Stimulated activated CD4-positive, alpha-beta T cell treated with anti-CD3 and anti-CD28 coated beads, TNF-alpha, amount 100 ng/mL, for 24 hours (primary cell): Measurements from ENCODE around the gene MAS1.

Experiments used
- DNase-seq, 3 experiments: peaks; one replicate each; pipeline ENCODE4 v3.0.0-alpha.2; 2020; ENCODE audit warnings: low read depth in 3 of 3

Gene MAS1

GRCh38 chr6:159880412-159880975 lies 10.3 kb upstream of the MAS1 start:
- DNase-seq = no peak

DNA sequence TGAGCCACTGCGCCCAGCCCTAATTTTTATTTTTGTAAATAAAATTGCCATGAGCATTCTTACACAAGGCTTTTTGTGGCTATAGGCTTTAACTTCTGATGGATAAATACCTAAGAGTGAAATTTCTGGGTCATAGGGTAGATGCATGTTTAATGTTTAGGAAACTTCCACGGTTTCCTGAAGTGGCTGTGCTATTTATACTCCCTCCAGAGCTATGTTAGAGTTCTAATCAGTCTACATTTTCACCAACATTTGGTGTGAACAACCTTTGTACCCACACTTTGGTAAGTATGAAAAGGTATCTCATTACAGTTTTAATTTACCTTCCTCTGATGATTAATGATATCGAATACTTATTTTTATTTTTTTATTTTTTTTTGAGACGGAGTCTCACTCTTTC lies 6.1 kb upstream of the MAS1 start:
- no peak for DNase-seq

- no peak for DNase-seq
These were observed 4.5 kb upstream of the MAS1 start for GRCh38 chr6:159886270-159886669.

GRCh38 chr6:159887146-159887545 lies 3.6 kb upstream of the MAS1 start:
- DNase-seq = no peak

DNA sequence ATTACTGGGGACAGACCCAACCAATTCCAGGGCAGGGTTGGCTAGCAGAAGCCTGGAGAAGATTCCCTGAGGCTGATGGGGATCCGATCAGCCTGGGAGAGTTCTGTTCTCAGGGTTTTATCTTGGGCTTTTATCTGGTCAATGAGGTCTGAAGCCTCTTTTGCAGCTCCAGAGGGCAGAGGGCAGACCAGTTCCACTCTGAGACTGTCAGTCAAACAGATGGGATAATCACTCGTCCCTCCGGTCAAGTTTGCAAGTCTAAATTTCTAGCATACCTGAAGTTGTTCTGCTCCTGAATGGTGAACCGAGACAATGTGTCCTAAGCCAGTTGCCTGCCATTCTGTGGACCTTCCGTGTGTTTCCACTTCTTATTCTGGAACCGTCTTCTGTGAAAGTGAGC lies 3.0 kb upstream of the MAS1 start:
- no peak for DNase-seq

DNA sequence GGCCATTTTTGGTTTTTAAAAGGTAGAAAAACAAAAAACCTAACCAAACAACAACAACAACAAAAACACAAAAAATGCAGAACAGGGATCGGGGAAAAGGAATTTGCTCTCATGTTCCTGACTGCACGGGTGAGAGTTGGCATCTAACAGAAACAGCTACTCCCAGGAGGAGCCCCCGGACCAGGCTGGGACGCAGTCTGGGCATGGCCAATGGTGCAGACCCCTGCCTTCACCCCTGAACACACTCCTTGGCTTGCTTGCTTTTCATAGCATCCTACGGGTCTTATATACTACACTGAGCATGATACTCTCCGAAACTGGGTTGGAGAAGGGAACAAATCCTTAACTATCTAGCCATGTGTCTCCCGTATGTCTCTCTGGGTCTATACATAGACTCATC lies 587 bp upstream of the MAS1 start:
- DNase-seq = no peak

- DNase-seq = no peak
These were observed 1.3 kb downstream of the MAS1 start for GRCh38 chr6:159892053-159892452.

- no peak for DNase-seq
These were observed 2.3 kb downstream of the MAS1 start for GRCh38 chr6:159893064-159893463.

DNA sequence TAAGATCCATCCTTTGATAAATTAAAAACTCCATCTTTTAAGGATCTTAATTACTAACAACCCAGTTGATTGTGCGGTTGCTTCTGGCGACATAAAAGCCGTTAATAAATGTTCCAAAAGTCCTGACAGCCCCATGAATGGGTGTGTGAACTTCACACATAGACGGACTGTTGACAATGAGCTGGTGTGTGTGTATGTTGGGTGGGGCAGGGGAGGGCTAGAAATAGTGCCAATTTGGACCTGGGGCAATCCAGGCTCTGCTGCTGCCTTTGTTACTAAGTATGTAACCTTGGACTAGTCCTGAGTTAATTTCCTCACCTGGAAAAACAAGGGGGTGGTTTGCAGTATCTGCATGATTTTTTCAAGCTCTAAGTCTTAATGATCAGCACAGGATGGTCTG lies 4.2 kb downstream of the MAS1 start:
- no peak for DNase-seq

- DNase-seq = no peak
These were observed 6.8 kb downstream of the MAS1 start for GRCh38 chr6:159897603-159898002.

GRCh38 chr6:159898519-159898918 lies 7.7 kb downstream of the MAS1 start:
- DNase-seq = no peak

- no peak for DNase-seq
These were observed 9.4 kb downstream of the MAS1 start for GRCh38 chr6:159899994-159900745.

GRCh38 chr6:159902620-159903019 lies 11.8 kb downstream of the MAS1 start:
- no peak for DNase-seq

DNA sequence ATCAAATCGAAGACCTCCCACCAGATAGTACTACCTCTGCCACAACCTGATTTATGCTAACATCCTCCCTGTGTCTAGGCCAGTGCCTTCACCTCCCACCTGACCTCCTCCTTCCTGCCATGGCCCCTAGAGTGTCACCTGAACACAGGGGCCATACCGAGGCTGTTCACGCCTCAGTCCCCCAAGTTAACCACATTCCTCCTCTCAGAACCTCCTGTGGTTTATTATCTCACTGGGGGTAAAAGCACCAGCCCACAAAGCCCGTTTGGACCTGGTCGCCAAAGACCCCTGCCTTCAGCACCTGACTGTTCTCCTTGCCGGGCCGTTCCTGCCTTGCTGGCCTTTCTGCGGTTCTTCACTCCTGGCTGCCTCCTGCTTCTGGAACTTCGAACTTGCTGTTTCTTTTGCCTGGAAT lies 13.7 kb downstream of the MAS1 start:
- no peak for DNase-seq

- no peak for DNase-seq
These were observed 15.6 kb downstream of the MAS1 start for GRCh38 chr6:159906400-159906799.

GRCh38 chr6:159908535-159908934 lies 17.7 kb downstream of the MAS1 start:
- no peak for DNase-seq

DNA sequence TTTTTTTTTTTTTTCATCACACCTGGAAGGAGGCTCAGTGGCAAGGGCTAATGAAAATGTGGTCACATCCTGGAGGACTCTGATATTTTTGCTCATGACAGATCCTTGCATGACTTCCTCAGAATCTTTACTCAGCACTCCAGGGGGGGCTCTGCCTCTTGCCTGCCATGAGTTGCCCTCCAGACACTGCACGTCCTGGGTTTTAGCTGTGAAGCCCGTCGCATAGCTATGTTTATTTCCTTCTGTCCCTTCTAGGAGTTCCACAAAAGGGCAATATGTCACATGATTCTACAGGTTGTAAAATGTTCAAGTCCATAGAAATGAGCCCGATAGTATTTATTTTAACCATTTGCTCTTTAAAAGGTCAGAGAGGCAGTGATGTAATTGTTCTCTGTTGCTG lies 18.2 kb downstream of the MAS1 start:
- DNase-seq = no peak

GRCh38 chr6:159910342-159910741 lies 19.6 kb downstream of the MAS1 start:
- DNase-seq = no peak

GRCh38 chr6:159913375-159913774 lies 22.6 kb downstream of the MAS1 start:
- DNase-seq = no peak

- no peak for DNase-seq
These were observed 23.2 kb downstream of the MAS1 start for GRCh38 chr6:159913862-159914564.

DNA sequence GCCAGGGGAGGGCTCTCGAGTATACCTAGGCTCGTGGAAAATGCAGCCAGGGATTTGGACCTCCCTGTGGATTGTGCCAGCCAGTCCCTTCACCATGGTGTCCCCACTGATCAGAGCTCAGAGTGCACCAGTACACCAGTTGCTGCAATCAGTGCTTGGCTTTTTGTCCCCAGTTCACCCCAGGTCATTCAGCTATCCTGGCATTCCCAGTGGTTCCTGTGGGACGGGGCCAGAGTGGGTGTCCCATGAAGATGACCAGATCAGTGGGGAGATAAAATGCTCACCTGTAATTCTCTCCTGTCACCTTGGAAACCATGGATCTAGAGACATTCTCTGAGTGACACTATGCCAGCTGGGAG lies 23.8 kb downstream of the MAS1 start:
- DNase-seq = no peak

GRCh38 chr6:159915397-159915796 lies 24.6 kb downstream of the MAS1 start:
- no peak for DNase-seq

DNA sequence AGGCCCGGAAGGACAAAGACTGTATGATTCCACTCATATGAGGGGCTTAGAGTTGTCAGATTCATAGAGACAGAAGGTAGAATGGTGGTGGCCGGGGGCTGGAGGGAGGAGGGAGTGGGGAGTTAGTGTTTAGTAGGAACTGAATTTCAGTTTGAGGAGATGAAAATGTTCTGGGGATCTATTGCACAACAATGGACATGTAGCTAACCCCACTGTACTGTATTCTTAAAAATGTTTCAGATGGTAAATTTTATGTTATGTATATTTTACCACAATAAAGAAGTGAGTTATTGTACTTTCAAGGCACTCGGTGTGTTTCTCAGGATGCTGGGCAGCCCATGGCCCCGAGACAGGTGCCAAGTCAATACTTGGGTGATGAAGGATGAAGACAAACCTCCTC lies 25.4 kb downstream of the MAS1 start:
- DNase-seq = no peak
